HepG2 (cell line): ENCODE measurements around the gene TTBK1. TPM values are rescaled to one million over a fixed set of nuclear protein-coding genes. Genes with fewer than 3 reads are reported as not detected.
A peak's percentile ranks its signal among the peaks of the same experiment; 100 is the strongest.

Experiments used
- FUBP1 ChIP-seq: sonication (generic); formaldehyde crosslinking; IDR thresholded peaks from 2 replicates; pipeline ENCODE4 v1.5.1; 2020; ENCODE audit warnings: missing genetic modification reagents, mild to moderate bottlenecking, borderline replicate concordance
- GRHL1 ChIP-seq: sonication (generic); formaldehyde crosslinking; conservative IDR thresholded peaks from 2 replicates; pipeline ENCODE4 v1.8.0; 2022; ENCODE audit warnings: missing genetic modification reagents
- HDAC2 ChIP-seq: sonication (generic); formaldehyde crosslinking; IDR thresholded peaks from 2 replicates; pipeline ENCODE4 v1.4.0; 2020; ENCODE audit warnings: missing genetic modification reagents
- MAFG ChIP-seq: sonication (generic); formaldehyde crosslinking; IDR thresholded peaks from 2 replicates; pipeline ENCODE4 v1.5.1; 2020; ENCODE audit warnings: mild to moderate bottlenecking, missing genetic modification reagents
- MIER3 ChIP-seq: IDR thresholded peaks from 2 replicates; pipeline ENCODE4 v1.6.1; 2016; ENCODE audit warnings: missing compliant biosample characterization, borderline replicate concordance
- RCOR2 ChIP-seq: IDR thresholded peaks from 2 replicates; pipeline ENCODE4 v1.6.1; 2016; ENCODE audit warnings: missing biosample characterization, missing genetic modification reagents
- REXO4 ChIP-seq: sonication (generic); formaldehyde crosslinking; IDR thresholded peaks from 2 replicates; pipeline ENCODE4 v1.8.0; 2022; ENCODE audit warnings: missing genetic modification reagents, mild to moderate bottlenecking, borderline replicate concordance
- SOX5 ChIP-seq: IDR thresholded peaks from 2 replicates; pipeline ENCODE4 v1.6.1; 2016; ENCODE audit warnings: borderline replicate concordance
- SP1 ChIP-seq, 2 experiments: fragments of 450-650 bp in 1 of 2; sonication (generic) in 1 of 2; formaldehyde crosslinking in 1 of 2; IDR thresholded peaks; 2 replicates each; pipeline versions ENCODE4 v1.4.0 to v1.6.1; 2016 to 2020; ENCODE audit warnings: missing genetic modification reagents in 1 of 2
- ZNF121 ChIP-seq: sonication (generic); formaldehyde crosslinking; IDR thresholded peaks from 2 replicates; pipeline ENCODE4 v1.5.0; 2020; ENCODE audit warnings: mild to moderate bottlenecking, missing genetic modification reagents
- ZNF234 ChIP-seq: sonication (generic); formaldehyde crosslinking; conservative IDR thresholded peaks from 2 replicates; pipeline ENCODE4 v1.5.1; 2020; ENCODE audit warnings: mild to moderate bottlenecking, missing genetic modification reagents
- ZNF30 ChIP-seq: sonication (generic); formaldehyde crosslinking; IDR thresholded peaks from 2 replicates; pipeline ENCODE4 v1.5.0; 2020; ENCODE audit warnings: mild to moderate bottlenecking, missing genetic modification reagents
- ZNF383 ChIP-seq: sonication (generic); formaldehyde crosslinking; IDR thresholded peaks from 2 replicates; pipeline ENCODE4 v1.4.0; 2020; ENCODE audit warnings: missing genetic modification reagents, mild to moderate bottlenecking, borderline replicate concordance
- ZNF432 ChIP-seq: sonication (generic); formaldehyde crosslinking; IDR thresholded peaks from 2 replicates; pipeline ENCODE4 v1.5.0; 2020; ENCODE audit warnings: missing genetic modification reagents, mild to moderate bottlenecking, borderline replicate concordance
- ZNF672 ChIP-seq: sonication (generic); formaldehyde crosslinking; IDR thresholded peaks from 2 replicates; pipeline ENCODE4 v1.8.1; 2022; ENCODE audit warnings: missing genetic modification reagents
- ZNF780A ChIP-seq: sonication (generic); formaldehyde crosslinking; IDR thresholded peaks from 2 replicates; pipeline ENCODE4 v1.8.0; 2022; ENCODE audit warnings: mild to moderate bottlenecking, missing genetic modification reagents, moderate library complexity
- ZSCAN12 ChIP-seq: sonication (generic); formaldehyde crosslinking; IDR thresholded peaks from 2 replicates; pipeline ENCODE4 v1.9.0; 2021; ENCODE audit warnings: mild to moderate bottlenecking, missing genetic modification reagents
- polyA plus RNA-seq, 8 experiments: library from polyadenylated mRNA; depleted of rRNA in 3 of 8; stranded (reverse) in 7 of 8; unstranded in 1 of 8; fragments of >200 nt; fragmentation: Illumina TruSeq in 4 of 8; extraction: Trizol in 4 of 8; gene quantifications; 2 replicates each; pipeline versions ENCODE4 v1.2.1 to v1.2.3, GENCODE V29; 2011 to 2016; ENCODE audit warnings: low read depth in 4 of 8, missing spikeins in 1 of 8, mixed read lengths in 1 of 8; ENCODE audit not compliant: insufficient read depth in 1 of 8
- total RNA-seq, 5 experiments: library from RNA; depleted of rRNA; stranded (reverse); fragments of >200 nt; fragmentation: Illumina TruSeq; extraction: Trizol; gene quantifications; 2 replicates each; pipeline ENCODE4 v1.2.3, GENCODE V29; 2016; ENCODE audit warnings: low read depth in 1 of 5
- TF ChIP-seq, protein P1 (sequence below): sonication (generic); formaldehyde crosslinking; IDR thresholded peaks from 2 replicates; pipeline ENCODE4 v1.4.0; 2020; ENCODE audit warnings: mild to moderate bottlenecking, missing genetic modification reagents, borderline replicate concordance
- TF ChIP-seq, protein P2 (sequence below): sonication (generic); formaldehyde crosslinking; IDR thresholded peaks from 2 replicates; pipeline ENCODE4 v1.8.0; 2022; ENCODE audit warnings: missing genetic modification reagents, mild to moderate bottlenecking, borderline replicate concordance

The TTBK1 gene
- total and polyA plus RNA-seq, 2 of the 13 experiments (the other 11 are each of a cell fraction or from before 2014, with no cell fraction given): 0.24 to 0.33 TPM

- TF ChIP-seq HDAC2 (CRISPR knock-in tag) (peak; percentile 77), ZNF30 (CRISPR knock-in tag) (no peak), ZSCAN12 (CRISPR knock-in tag) (no peak), MIER3 (CRISPR knock-in tag) (peak; percentile 80; the same call in 1 of the 2 replicates), ZNF672 (no peak; the same call in 1 of the 2 replicates), REXO4 (CRISPR knock-in tag) (no peak), ZNF432 (CRISPR knock-in tag) (no peak), FUBP1 (CRISPR knock-in tag) (no peak), RCOR2 (CRISPR knock-in tag) (peak; percentile 62; the same call in 1 of the 2 replicates), ZNF383 (CRISPR knock-in tag) (no peak), ZNF780A (CRISPR knock-in tag) (0 out of 2 replicates have a peak, but pooled peaks have one; percentile 18), ZNF121 (no peak), SP1 (IDR thresholded peaks at IDR 0.05) (no peak), SP1 (CRISPR knock-in tag; IDR thresholded peaks at IDR 0.05) (peak; percentile 54; the same call in 1 of the 2 replicates), ZNF234 (CRISPR knock-in tag) (no peak), SOX5 (CRISPR knock-in tag) (0 out of 2 replicates have a peak, but pooled peaks have one; percentile 34), MAFG (no peak), GRHL1 (CRISPR knock-in tag) (no peak)
- TF ChIP-seq, protein P1, sequence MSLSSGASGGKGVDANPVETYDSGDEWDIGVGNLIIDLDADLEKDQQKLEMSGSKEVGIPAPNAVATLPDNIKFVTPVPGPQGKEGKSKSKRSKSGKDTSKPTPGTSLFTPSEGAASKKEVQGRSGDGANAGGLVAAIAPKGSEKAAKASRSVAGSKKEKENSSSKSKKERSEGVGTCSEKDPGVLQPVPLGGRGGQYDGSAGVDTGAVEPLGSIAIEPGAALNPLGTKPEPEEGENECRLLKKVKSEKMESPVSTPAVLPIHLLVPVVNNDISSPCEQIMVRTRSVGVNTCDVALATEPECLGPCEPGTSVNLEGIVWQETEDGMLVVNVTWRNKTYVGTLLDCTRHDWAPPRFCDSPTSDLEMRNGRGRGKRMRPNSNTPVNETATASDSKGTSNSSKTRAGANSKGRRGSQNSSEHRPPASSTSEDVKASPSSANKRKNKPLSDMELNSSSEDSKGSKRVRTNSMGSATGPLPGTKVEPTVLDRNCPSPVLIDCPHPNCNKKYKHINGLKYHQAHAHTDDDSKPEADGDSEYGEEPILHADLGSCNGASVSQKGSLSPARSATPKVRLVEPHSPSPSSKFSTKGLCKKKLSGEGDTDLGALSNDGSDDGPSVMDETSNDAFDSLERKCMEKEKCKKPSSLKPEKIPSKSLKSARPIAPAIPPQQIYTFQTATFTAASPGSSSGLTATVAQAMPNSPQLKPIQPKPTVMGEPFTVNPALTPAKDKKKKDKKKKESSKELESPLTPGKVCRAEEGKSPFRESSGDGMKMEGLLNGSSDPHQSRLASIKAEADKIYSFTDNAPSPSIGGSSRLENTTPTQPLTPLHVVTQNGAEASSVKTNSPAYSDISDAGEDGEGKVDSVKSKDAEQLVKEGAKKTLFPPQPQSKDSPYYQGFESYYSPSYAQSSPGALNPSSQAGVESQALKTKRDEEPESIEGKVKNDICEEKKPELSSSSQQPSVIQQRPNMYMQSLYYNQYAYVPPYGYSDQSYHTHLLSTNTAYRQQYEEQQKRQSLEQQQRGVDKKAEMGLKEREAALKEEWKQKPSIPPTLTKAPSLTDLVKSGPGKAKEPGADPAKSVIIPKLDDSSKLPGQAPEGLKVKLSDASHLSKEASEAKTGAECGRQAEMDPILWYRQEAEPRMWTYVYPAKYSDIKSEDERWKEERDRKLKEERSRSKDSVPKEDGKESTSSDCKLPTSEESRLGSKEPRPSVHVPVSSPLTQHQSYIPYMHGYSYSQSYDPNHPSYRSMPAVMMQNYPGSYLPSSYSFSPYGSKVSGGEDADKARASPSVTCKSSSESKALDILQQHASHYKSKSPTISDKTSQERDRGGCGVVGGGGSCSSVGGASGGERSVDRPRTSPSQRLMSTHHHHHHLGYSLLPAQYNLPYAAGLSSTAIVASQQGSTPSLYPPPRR (CRISPR knock-in tag): peak; percentile 67; the same call in 1 of the 2 replicates
- TF ChIP-seq, protein P2, sequence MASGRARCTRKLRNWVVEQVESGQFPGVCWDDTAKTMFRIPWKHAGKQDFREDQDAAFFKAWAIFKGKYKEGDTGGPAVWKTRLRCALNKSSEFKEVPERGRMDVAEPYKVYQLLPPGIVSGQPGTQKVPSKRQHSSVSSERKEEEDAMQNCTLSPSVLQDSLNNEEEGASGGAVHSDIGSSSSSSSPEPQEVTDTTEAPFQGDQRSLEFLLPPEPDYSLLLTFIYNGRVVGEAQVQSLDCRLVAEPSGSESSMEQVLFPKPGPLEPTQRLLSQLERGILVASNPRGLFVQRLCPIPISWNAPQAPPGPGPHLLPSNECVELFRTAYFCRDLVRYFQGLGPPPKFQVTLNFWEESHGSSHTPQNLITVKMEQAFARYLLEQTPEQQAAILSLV (CRISPR knock-in tag): no peak
These were observed 20.3 kb downstream of the TTBK1 start (continued) for GRCh38 chr6:43263314-43264178.
